IMR-90 (cell line): Measurements from ENCODE around the gene PLEKHG7. TPM values are rescaled to one million over a fixed set of nuclear protein-coding genes. Genes with fewer than 3 reads are reported as not detected.

Experiments used
- ATAC-seq: fragments of 200-7000 bp; cut with Tn5 transposase; 2 replicates; pipeline ENCODE4 v1.9.1; 2020; ENCODE audit warnings: low read depth, mild to moderate bottlenecking, moderate library complexity
- BruUV-seq: library from RNA; stranded (reverse); fragments of 400-500 nt; replicated peaks from 2 replicates; lab custom pipeline; 2021; lab: Mats Ljungman, UMichigan
- CTCF ChIA-PET: fragments of 300-600 bp; formaldehyde crosslinking; extraction: SDS; loops from one replicate; lab custom pipeline; 2021; ENCODE audit warnings: antibody characterized with exemption; lab: Yijun Ruan, JAX
- POLR2A ChIA-PET: fragments of 300-600 bp; sonication (Branson Sonifier 250); formaldehyde crosslinking; loops from one replicate; lab custom pipeline; 2022; ENCODE audit warnings: antibody characterized with exemption; ENCODE audit not compliant: unreplicated experiment; lab: Charles Lee
- DNase-seq: peaks from one replicate; pipeline ENCODE4 v3.0.0; 2013
- H2AFZ ChIP-seq: replicated peaks from 2 replicates; pipeline ENCODE3; 2013; ENCODE audit warnings: low read length, mild to moderate bottlenecking; ENCODE audit not compliant: poor library complexity
- H2AK5ac ChIP-seq: 2 replicates; pipeline ENCODE4 v1.6.1; 2013; ENCODE audit warnings: low read depth, low read length, inconsistent platforms
- H2AK9ac ChIP-seq: replicated peaks from 2 replicates; pipeline ENCODE3; 2013; ENCODE audit warnings: mild to moderate bottlenecking, low read depth, low read length, moderate library complexity; ENCODE audit not compliant: poor library complexity
- H2BK120ac ChIP-seq: 2 replicates; pipeline ENCODE4 v1.6.1; 2013; ENCODE audit warnings: low read depth, low read length, inconsistent platforms
- H2BK15ac ChIP-seq: 3 replicates; pipeline ENCODE4 v1.6.1; 2013; ENCODE audit warnings: low read depth, low read length, inconsistent platforms
- H2BK20ac ChIP-seq: 2 replicates; pipeline ENCODE4 v1.6.1; 2013; ENCODE audit warnings: low read depth, mild to moderate bottlenecking, inconsistent platforms, low read length, moderate library complexity
- H2BK5ac ChIP-seq: 2 replicates; pipeline ENCODE4 v1.6.1; 2013; ENCODE audit warnings: mild to moderate bottlenecking, low read depth, low read length, inconsistent platforms; ENCODE audit not compliant: poor library complexity, severe bottlenecking
- H3K14ac ChIP-seq: replicated peaks from 2 replicates; pipeline ENCODE4 v1.6.1; 2013; ENCODE audit warnings: low read depth, low read length, inconsistent platforms
- H3K18ac ChIP-seq: 2 replicates; pipeline ENCODE4 v1.6.1; 2013; ENCODE audit warnings: low read depth, low read length, control low read depth
- H3K23ac ChIP-seq: 2 replicates; pipeline ENCODE4 v1.6.1; 2013; ENCODE audit warnings: low read depth, low read length, inconsistent platforms
- H3K27ac ChIP-seq: 2 replicates; pipeline ENCODE4 v1.5.1; 2013; ENCODE audit warnings: mild to moderate bottlenecking, control low read depth, low read length; ENCODE audit not compliant: insufficient read depth
- H3K27me3 ChIP-seq: 2 replicates; pipeline ENCODE4 v1.6.1; 2013; ENCODE audit warnings: low read length; ENCODE audit not compliant: control insufficient read depth, insufficient read depth
- H3K36me3 ChIP-seq: 2 replicates; pipeline ENCODE4 v1.6.1; 2013; ENCODE audit warnings: low read length, mixed read lengths; ENCODE audit not compliant: control insufficient read depth, insufficient read depth
- H3K4ac ChIP-seq: 2 replicates; pipeline ENCODE4 v1.6.1; 2013; ENCODE audit warnings: low read depth, low read length, inconsistent platforms
- H3K4me1 ChIP-seq: 2 replicates; pipeline ENCODE4 v1.6.1; 2013; ENCODE audit warnings: low read length, mixed read lengths; ENCODE audit not compliant: control insufficient read depth, insufficient read depth
- H3K4me2 ChIP-seq: 2 replicates; pipeline ENCODE4 v1.6.1; 2013; ENCODE audit warnings: low read depth, mild to moderate bottlenecking, control low read depth, low read length, moderate library complexity
- H3K4me3 ChIP-seq: 2 replicates; pipeline ENCODE4 v1.5.1; 2013; ENCODE audit warnings: low read depth, mild to moderate bottlenecking, control low read depth, low read length, moderate library complexity; ENCODE audit not compliant: insufficient read depth
- H3K56ac ChIP-seq: 2 replicates; pipeline ENCODE4 v1.6.1; 2013; ENCODE audit warnings: low read length, inconsistent platforms; ENCODE audit not compliant: insufficient read depth; ENCODE audit errors: extremely low read depth
- H3K79me1 ChIP-seq, 2 experiments: 2 replicates each; pipeline ENCODE4 v1.6.1; 2013; ENCODE audit warnings: low read length in 2 of 2, inconsistent platforms in 1 of 2, low read depth in 1 of 2
- H3K9ac ChIP-seq: 2 replicates; pipeline ENCODE4 v1.6.1; 2013; ENCODE audit warnings: low read depth, low read length, control low read depth
- H3K9me1 ChIP-seq: 2 replicates; pipeline ENCODE4 v1.6.1; 2013; ENCODE audit warnings: low read length, inconsistent platforms; ENCODE audit not compliant: insufficient read depth
- H3K9me3 ChIP-seq: 2 replicates; pipeline ENCODE4 v1.6.1; 2013; ENCODE audit warnings: low read length; ENCODE audit not compliant: control insufficient read depth, insufficient read depth
- H4K20me1 ChIP-seq: 2 replicates; pipeline ENCODE4 v1.6.1; 2013; ENCODE audit warnings: low read length, inconsistent platforms; ENCODE audit not compliant: insufficient read depth
- H4K5ac ChIP-seq: 2 replicates; pipeline ENCODE4 v1.6.1; 2013; ENCODE audit warnings: mild to moderate bottlenecking, low read depth, low read length, control low read depth
- H4K8ac ChIP-seq, 2 experiments: 2 replicates each; pipeline ENCODE4 v1.6.1; 2013; ENCODE audit warnings: low read depth in 2 of 2, low read length in 2 of 2, control low read depth in 1 of 2, inconsistent platforms in 1 of 2
- H4K91ac ChIP-seq: 2 replicates; pipeline ENCODE4 v1.6.1; 2013; ENCODE audit warnings: low read depth, low read length, inconsistent platforms; ENCODE audit not compliant: insufficient read depth
- CEBPB ChIP-seq: IDR thresholded peaks from 2 replicates; pipeline ENCODE4 v1.6.1; 2012; ENCODE audit warnings: low read depth, low read length, improper control_type of control experiment
- MXI1 ChIP-seq: IDR thresholded peaks from 2 replicates; pipeline ENCODE4 v1.6.1; 2012; ENCODE audit warnings: low read depth, mild to moderate bottlenecking, low read length, moderate library complexity, borderline replicate concordance
- POLR2A ChIP-seq: IDR thresholded peaks from 2 replicates; pipeline ENCODE4 v1.6.1; 2012; ENCODE audit warnings: mild to moderate bottlenecking, low read depth, low read length
- RCOR1 ChIP-seq: IDR thresholded peaks from 2 replicates; pipeline ENCODE4 v1.6.1; 2012; ENCODE audit warnings: mild to moderate bottlenecking, low read length, improper control_type of control experiment; ENCODE audit not compliant: insufficient replicate concordance
- SMC3 ChIP-seq: fragments of 150-350 bp; IDR thresholded peaks from 2 replicates; pipeline ENCODE4 v1.6.1; 2016; ENCODE audit warnings: low read depth, mild to moderate bottlenecking, antibody characterized with exemption, low read length, moderate library complexity
- USF2 ChIP-seq: fragments of 150-350 bp; IDR thresholded peaks from 2 replicates; pipeline ENCODE4 v1.6.1; 2017; ENCODE audit warnings: mild to moderate bottlenecking, antibody characterized with exemption, low read length, low read depth
- WGBS, 2 experiments: methylation state at CpG; one replicate each; pipeline versions ENCODE4 v1.1.5 to v1.1.7; 2013; ENCODE audit warnings: missing lambda C conversion rate in 2 of 2; ENCODE audit not compliant: insufficient read length in 1 of 2; ENCODE audit errors: extremely low coverage in 2 of 2; 5-methylcytosine and 5-hydroxymethylcytosine counted together
- dilution Hi-C: fragments of 300-500 bp; cut with HindIII; formaldehyde crosslinking; loops from one replicate; pipeline ENCODE4 v1.14.3; 2018; ENCODE audit warnings: low sequenced_read_pairs; ENCODE audit not compliant: unreplicated experiment
- in situ Hi-C: fragments of 300-500 bp; cut with MboI; formaldehyde crosslinking; loops from 3 replicates; pipeline ENCODE4 v1.14.3; 2019; ENCODE audit warnings: low sequenced_read_pairs, inconsistent platforms, mixed read lengths
- intact Hi-C: fragments of 100-400 bp; cut with micrococcal nuclease; formaldehyde crosslinking; loops from 2 replicates; pipeline ENCODE4 v1.10.0; 2022
- polyA plus RNA-seq, 3 experiments: library from polyadenylated mRNA; depleted of rRNA; stranded (reverse); fragments of >200 nt; gene quantifications; 2 replicates each; pipeline ENCODE4 v1.2.3, GENCODE V29; 2012; ENCODE audit warnings: low replicate concordance in 1 of 3
- total RNA-seq: library from RNA; depleted of rRNA; stranded (reverse); fragments of >200 nt; gene quantifications from 2 replicates; pipeline ENCODE4 v1.2.3, GENCODE V29; 2012
- TF ChIP-seq, protein P1 (sequence below): fragments of 150-350 bp; IDR thresholded peaks from 2 replicates; pipeline ENCODE4 v1.6.1; 2016; ENCODE audit warnings: low read depth, mild to moderate bottlenecking, low read length, moderate library complexity, borderline replicate concordance

Gene PLEKHG7
- total and polyA plus RNA-seq, 2 of the 4 experiments (the other 2 are of a cell fraction), result not detected

DNA sequence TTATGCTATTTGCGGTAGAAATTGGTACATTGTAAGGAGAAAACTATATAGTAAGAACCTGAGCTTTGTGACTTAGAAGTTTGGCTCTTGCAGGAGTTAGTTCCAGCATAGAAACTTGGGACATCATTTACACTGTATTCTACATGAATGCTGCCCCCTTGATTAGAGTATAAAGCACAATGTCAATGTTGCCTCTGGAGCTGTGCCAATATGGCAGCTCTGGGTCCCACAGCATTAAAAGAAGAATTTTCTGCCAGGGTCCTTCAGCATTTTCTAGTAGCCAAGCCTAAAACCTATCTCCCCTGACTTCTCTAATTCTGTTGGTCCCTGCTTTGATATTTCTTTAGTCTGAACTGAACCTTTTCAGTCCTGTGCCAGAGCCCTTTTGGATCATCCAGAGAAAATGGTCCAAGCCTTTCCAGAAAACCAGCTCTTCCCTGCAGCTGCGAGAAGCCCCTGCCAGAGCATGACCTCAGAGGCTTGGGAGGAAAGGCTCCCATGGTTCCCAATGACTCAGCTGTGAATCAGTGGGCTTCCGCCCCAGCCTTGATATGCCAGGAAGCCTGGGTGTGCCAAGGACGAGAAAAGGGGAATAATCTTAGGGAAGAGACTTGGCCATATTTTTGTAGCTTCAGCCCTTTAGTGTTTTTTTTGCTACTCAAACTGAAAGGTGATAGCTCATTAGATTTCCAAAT lies 43.2 kb downstream of the PLEKHG7 start (continued):
- TF ChIP-seq, protein P1, sequence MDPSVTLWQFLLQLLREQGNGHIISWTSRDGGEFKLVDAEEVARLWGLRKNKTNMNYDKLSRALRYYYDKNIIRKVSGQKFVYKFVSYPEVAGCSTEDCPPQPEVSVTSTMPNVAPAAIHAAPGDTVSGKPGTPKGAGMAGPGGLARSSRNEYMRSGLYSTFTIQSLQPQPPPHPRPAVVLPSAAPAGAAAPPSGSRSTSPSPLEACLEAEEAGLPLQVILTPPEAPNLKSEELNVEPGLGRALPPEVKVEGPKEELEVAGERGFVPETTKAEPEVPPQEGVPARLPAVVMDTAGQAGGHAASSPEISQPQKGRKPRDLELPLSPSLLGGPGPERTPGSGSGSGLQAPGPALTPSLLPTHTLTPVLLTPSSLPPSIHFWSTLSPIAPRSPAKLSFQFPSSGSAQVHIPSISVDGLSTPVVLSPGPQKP, result 0 out of 2 replicates have a peak, but pooled peaks have one; percentile 30

- no peak overlapping the region for H2AK5ac ChIP-seq
- no peaks in the 10 kb centered on the region for H4K20me1 ChIP-seq
- H3K4ac ChIP-seq, result no peak overlapping the region
- ChIA-PET CTCF (no interaction called here), POLR2A (no interaction called here)
- in situ Hi-C loops (no loop called here), dilution Hi-C loops (no loop called here), intact Hi-C loops (no loop called here)
- no peak overlapping the region for H2BK120ac ChIP-seq
- no peak overlapping the region for H3K9ac ChIP-seq
- H2BK20ac ChIP-seq, result no peak overlapping the region
- no peak overlapping the region for H3K4me2 ChIP-seq
- H3K14ac ChIP-seq, result no peak overlapping the region
- no peak overlapping the region for H4K8ac ChIP-seq
- H2BK5ac ChIP-seq, result no peak overlapping the region
- TF ChIP-seq RCOR1 (no peak), SMC3 (no peak), CEBPB (no peak), USF2 (no peak), POLR2A (no peak), MXI1 (no peak)
- no peak overlapping the region for H3K23ac ChIP-seq
- H3K56ac ChIP-seq, result no peak overlapping the region
- H3K36me3 ChIP-seq, result no peaks in the 10 kb centered on the region
- H3K9me1 ChIP-seq, result 0 out of 2 replicates have a peak, but pooled peaks cover 2% of the 10 kb centered on the region
- no peak overlapping the region for H2AK9ac ChIP-seq
- H4K5ac ChIP-seq, result no peak overlapping the region
- no peaks in the 10 kb centered on the region for H3K27me3 ChIP-seq
- no TSS peak for BruUV-seq
- no peak for ATAC-seq
- H3K4me1 ChIP-seq, result peaks cover 3% of the 10 kb centered on the region; the same call in 1 of the 2 replicates
- no peak overlapping the region for H4K91ac ChIP-seq
- no peaks in the 10 kb centered on the region for H3K9me3 ChIP-seq
- H3K27ac ChIP-seq, result no peak overlapping the region
- WGBS, 2 experiments, result no CpG with 5 or more reads among the region's 1 CpG
- no peak overlapping the region for H2AFZ ChIP-seq
- no peak overlapping the region for H2BK15ac ChIP-seq
- no peak overlapping the region for H3K4me3 ChIP-seq
- no peaks in the 10 kb centered on the region for H3K79me1 ChIP-seq
- no peak for DNase-seq
- H3K18ac ChIP-seq, result no peak overlapping the region
These were observed 44.4 kb downstream of the PLEKHG7 start for GRCh38 chr12:92747151-92747550.
